Measurements from ENCODE around the gene CASP12.

DNA sequence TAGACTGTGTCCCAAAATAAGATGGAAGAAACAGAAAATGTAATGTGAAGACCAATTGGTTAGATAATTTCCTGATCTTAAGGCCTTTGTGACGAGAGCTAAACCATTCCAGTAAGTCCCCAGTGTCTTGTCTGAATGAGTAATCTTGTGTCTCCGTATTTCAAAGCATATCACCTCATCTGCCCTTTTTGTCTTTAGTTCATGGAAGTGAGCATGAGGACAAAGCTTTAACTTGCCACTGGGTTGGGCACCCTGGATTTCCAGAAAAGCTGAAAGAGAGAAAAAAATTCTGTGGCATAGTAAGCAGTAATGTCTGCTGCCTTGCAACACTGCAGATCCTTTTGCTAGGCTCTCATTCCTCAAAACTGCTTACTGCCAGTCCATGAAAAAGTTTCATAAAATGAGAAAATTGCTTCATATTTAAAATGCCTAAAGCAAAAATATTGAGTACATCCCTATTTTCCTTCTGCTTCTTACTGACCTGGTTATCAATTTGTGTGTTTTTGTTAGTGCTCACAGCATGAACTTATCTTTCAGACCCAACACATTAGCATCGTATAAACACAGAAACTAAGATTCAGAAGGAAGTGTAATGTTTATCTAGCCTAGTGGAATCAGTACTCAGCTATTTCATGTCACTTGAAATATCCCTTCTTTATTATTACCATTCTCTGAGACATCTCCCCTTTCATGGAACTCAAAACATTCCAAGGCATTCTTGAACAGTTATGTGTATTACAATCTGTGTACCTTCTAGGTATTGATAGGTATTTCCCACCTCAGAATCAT, 5.3 kb downstream of the CASP12 start:
- TF ChIP-seq, protein P1, sequence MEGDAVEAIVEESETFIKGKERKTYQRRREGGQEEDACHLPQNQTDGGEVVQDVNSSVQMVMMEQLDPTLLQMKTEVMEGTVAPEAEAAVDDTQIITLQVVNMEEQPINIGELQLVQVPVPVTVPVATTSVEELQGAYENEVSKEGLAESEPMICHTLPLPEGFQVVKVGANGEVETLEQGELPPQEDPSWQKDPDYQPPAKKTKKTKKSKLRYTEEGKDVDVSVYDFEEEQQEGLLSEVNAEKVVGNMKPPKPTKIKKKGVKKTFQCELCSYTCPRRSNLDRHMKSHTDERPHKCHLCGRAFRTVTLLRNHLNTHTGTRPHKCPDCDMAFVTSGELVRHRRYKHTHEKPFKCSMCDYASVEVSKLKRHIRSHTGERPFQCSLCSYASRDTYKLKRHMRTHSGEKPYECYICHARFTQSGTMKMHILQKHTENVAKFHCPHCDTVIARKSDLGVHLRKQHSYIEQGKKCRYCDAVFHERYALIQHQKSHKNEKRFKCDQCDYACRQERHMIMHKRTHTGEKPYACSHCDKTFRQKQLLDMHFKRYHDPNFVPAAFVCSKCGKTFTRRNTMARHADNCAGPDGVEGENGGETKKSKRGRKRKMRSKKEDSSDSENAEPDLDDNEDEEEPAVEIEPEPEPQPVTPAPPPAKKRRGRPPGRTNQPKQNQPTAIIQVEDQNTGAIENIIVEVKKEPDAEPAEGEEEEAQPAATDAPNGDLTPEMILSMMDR (IDR thresholded peaks at IDR 0.05): no peak
- no peak for TF ChIP-seq POLR2A (IDR thresholded peaks at IDR 0.05)

Data from uterus (tissue), 2 donors.